GM21717 (cell line): ENCODE data around the gene WRAP73.

Experiments used
- ATAC-seq: cut with Tn5 transposase; IDR thresholded peaks from one replicate; pipeline ENCODE4 v1.9.1; 2021; ENCODE audit warnings: mild to moderate bottlenecking, moderate library complexity; ENCODE audit not compliant: unreplicated experiment

Gene WRAP73

GRCh38 chr1:3650248-3651025 is 534 bp upstream of the WRAP73 start:
- no peak for ATAC-seq

DNA sequence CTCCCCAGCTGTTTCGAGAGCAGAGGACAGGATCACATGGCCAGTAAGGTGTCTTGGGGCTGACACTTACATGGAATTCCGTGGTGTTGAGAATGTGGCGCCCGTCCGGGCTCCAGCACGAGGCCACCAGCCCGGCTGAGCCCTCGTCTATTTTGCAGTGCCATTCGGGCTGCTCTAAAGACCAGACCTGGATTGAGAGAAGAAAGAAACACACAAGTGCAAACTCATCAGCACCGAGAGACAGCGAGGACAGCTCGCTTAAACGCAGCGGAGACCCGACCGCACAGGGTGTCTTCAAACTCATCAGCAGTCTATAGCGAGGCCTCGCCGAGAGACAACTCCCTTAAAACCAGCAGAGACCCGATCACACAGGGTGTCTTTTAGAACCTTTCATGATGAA is 3.3 kb downstream of the WRAP73 start:
- no peak for ATAC-seq

- no peak for ATAC-seq
These were observed 4.1 kb downstream of the WRAP73 start for GRCh38 chr1:3645666-3646355.

DNA sequence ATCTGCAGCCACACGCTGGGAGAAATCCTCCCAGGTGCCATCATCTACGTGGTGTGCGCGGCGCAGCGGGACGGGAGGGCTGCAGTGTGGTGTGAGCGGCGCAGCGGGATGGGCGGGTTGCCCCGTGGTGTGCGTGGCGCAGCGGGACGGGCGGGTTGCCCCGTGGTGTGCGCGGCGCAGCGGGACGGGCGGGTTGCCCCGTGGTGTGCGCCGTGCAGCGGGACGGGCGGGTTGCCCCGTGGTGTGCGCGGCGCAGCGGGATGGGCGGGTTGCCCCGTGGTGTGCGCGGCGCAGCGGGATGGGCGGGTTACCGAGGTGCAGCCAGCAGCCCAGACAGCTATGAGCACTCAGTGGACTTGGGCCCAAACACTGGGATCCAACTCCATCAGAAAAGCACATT is 4.7 kb downstream of the WRAP73 start:
- no peak for ATAC-seq

- ATAC-seq, result no peak
These were observed 5.6 kb downstream of the WRAP73 start for GRCh38 chr1:3644273-3644672.

GRCh38 chr1:3642919-3643675 is 6.8 kb downstream of the WRAP73 start:
- ATAC-seq, result no peak

GRCh38 chr1:3641816-3642215 is 8.1 kb downstream of the WRAP73 start:
- no peak for ATAC-seq

DNA sequence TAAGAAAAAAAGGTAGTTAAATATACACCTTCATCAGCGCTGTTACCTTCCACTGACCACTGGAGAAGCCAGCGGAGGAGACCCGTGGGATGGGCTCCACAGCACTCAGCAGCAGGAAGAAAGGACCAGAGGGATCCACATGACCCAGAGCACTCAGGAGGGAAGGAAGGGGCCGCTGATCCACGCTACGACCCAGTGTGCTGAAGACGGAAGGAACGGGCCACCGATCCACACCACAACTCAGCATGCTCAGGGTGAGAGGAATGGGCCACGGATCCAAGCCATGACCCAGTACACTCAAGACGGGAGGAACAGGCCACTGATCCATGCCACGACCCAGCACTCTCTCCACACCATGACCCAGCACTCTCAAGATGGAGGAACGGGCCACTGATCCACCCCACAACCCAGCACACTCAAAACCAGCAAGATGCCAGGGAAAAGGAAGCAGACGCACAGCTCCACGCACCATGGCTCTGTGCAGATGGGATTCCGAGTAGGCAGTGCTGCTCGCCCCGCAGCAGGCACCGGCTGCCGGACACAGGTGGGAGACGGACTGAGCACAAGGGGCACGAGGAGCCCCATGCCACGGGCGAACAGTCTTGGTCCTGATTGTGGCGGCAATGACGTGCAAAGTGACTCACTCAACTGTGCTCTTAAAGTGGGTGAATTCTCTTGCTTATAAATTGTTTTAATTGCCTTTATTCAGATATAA is 8.7 kb downstream of the WRAP73 start:
- ATAC-seq, result no peak

- ATAC-seq, result no peak
These were observed 9.6 kb downstream of the WRAP73 start for GRCh38 chr1:3640121-3640837.

GRCh38 chr1:3639397-3639911 is 10.4 kb downstream of the WRAP73 start:
- no peak for ATAC-seq

GRCh38 chr1:3638676-3639075 is 11.2 kb downstream of the WRAP73 start:
- ATAC-seq, result no peak

DNA sequence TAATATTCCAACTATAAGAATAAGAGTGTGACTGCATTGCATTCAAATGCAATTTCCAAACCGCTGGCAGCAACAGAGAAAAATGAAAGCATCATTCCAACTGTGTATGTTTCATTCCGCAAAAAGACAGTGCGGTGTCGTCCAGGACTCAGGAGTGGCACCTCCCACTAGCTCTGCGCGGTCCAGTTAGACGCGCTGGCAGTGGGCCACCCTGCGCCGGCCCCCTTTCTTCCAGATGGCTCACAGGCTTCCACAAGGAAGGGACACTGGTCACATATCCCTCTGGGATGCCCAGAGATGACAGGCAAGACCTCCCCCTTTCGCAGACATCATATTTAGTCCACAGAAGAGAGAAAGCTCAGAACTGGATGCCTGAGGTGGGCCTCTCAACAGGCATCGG is 11.9 kb downstream of the WRAP73 start:
- ATAC-seq, result no peak

- ATAC-seq, result no peak
These were observed 13.4 kb downstream of the WRAP73 start for GRCh38 chr1:3636531-3636930.

DNA sequence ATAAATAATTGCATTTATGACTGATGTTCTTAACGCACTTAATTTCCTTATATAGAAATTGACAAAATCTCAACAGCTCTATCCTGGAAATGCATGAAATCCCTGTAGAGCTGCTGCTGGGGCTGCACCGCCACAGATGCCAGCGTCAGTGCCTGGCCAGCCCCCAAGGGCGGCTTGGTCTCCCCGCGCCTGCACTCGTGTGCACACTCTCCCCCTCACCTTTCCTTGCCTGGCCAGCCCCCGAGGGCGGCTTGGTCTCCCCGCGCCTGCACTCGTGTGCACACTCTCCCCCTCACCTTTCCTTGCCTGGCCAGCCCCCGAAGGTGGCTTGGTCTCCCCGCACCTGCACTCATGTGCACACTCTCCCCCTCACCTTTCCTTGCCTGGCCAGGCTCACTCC is 13.8 kb downstream of the WRAP73 start:
- no peak for ATAC-seq

DNA sequence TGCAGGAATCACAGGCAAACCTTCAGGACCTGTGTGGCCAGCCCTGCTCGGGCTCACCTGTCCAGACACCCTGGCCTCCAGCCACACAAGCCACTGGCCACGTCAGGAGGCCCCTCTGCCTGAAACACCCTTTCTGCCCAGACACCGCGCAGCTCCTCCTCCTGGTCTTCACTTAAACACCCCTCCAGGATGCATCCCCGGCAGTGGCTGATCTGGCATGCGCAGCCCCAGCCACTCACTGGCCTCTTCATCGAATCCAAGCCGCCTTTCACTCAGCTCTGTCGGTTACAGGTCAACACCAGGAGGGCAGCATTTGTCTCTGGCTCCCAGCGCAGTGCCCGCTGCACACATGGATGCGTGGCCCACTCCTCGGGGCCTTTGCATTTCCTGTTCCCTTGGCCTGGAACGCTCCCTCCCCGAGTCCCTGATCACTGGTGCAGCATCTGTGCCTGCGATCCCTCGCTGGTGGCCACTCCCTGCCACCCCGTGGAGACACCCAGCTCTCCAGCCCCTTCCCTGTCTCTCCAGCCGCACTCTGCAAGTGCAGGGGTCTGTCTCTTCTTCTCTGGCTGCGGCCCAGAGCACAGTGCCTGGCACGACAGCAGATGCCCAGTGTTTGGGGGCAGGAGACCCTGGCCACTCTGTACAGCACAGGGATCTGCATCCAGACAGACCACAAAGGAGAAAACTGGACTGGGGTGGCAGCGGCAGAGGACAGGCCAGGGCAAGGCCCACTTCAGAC is 15.7 kb downstream of the WRAP73 start:
- no peak for ATAC-seq

GRCh38 chr1:3633344-3634058 is 16.4 kb downstream of the WRAP73 start:
- no peak for ATAC-seq

DNA sequence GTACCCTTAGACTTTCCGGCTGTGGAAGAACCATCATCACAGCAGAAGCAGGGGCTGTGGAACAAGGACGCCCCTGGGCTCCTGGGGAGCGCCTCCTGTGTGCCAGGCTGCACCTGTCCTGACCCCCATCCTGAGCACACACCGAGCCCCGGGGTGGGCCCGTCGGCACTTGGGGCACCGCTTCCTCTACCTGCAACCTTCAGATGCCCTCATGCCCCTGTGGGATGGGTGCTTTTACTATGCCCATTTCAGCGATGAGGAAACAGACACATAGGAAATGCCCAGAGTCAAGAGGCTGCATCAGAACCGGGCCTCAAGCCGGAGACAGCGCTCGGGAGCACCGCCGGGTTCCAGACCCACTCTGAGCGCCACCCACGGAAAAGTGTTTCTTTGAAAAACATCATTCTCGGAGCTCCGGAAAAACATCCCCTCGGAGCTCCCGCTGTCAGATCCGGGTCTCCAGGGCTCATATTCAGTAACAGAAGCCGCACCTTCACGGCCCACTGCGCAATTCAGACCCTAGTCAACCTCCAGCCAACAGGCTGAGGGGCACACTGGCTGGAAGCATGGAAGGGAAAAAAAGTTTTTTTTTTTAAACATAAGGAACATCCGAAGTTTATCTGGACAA is 17.1 kb downstream of the WRAP73 start:
- no peak for ATAC-seq

DNA sequence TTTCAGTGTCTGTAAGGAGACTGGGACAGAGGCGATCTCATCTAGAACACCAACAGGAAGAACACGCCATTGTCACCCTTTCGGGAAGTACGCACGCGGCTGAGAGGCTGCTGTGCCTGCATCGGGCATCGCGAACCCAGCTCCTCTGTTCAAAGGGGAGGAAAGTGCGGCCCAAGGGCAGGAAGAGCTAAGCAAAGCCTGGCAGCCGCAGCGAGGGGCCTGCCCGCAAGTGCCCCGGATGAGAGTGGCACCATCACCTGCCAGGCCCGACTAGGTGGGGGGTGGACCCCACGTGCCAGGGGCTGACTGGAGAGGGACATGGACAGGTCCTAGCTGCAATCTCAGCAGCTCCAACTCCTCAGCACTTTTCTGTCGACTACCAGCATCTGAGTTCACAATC is 17.6 kb downstream of the WRAP73 start:
- ATAC-seq, result no peak
